ENCODE data around the gene SPSB1.

DNA sequence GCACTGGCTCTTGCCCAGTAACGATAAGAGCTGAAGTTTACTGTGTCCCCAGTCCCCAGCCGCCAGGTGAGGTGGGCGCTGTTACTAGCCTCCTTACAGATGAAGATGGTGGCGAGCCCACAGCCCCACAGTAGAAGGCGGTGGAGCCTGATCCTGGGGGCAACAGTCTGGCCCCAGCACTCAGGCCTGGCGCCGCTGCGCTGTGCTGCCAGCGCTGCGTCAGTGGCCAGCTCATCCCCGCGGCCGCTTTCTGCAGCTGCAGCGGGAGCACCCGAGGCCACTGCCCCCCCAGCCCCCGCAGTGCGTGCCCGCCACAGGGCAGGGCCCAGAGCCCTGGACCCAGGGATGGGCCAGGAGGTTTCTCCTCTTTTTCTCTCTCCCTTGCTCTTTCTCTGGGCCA lies 44.8 kb upstream of the SPSB1 start:
- no peak for TF ChIP-seq POLR2AphosphoS5 (IDR thresholded peaks at IDR 0.05; ENCODE audit: low read depth, low read length)
- no peak for TF ChIP-seq SIN3A (IDR thresholded peaks at IDR 0.05; ENCODE audit: borderline replicate concordance, insufficient read depth, low read length)
- TF ChIP-seq, protein P1, sequence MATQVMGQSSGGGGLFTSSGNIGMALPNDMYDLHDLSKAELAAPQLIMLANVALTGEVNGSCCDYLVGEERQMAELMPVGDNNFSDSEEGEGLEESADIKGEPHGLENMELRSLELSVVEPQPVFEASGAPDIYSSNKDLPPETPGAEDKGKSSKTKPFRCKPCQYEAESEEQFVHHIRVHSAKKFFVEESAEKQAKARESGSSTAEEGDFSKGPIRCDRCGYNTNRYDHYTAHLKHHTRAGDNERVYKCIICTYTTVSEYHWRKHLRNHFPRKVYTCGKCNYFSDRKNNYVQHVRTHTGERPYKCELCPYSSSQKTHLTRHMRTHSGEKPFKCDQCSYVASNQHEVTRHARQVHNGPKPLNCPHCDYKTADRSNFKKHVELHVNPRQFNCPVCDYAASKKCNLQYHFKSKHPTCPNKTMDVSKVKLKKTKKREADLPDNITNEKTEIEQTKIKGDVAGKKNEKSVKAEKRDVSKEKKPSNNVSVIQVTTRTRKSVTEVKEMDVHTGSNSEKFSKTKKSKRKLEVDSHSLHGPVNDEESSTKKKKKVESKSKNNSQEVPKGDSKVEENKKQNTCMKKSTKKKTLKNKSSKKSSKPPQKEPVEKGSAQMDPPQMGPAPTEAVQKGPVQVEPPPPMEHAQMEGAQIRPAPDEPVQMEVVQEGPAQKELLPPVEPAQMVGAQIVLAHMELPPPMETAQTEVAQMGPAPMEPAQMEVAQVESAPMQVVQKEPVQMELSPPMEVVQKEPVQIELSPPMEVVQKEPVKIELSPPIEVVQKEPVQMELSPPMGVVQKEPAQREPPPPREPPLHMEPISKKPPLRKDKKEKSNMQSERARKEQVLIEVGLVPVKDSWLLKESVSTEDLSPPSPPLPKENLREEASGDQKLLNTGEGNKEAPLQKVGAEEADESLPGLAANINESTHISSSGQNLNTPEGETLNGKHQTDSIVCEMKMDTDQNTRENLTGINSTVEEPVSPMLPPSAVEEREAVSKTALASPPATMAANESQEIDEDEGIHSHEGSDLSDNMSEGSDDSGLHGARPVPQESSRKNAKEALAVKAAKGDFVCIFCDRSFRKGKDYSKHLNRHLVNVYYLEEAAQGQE (IDR thresholded peaks at IDR 0.05; ENCODE audit: insufficient read depth in 1 of 2, low read depth in 2 of 2, low read length in 2 of 2), result no peak
